GM19467 (cell line): Measurements from ENCODE around the gene NEDD4.
"Not testable (repeated sequence)": the region's sequence is repeated elsewhere in the genome, so short reads cannot be mapped to it uniquely, and the experiment has no call there.

Source experiments
- ATAC-seq: cut with Tn5 transposase; IDR thresholded peaks from one replicate; pipeline ENCODE4 v1.9.1; 2021; ENCODE audit warnings: mild to moderate bottlenecking, moderate library complexity; ENCODE audit not compliant: unreplicated experiment

NEDD4 gene

DNA sequence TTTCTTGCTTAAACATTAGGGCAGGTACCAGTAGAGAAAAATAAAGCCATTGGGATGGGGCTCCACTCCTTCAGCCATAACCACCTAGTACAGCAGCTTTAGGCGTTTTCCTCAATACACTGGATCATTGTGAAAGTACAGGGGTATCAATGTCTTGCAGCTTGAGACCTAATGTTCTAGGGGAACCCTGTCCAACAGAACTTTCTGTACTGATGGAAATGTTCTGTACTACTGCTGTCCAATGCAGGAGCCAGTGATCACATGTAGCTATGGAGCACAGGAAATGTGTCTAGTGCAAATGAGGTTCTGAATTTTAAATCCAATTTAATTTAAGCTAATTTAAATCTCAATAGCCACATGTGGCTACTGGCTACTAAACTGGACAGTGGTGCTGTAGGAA lies 93.9 kb downstream of the NEDD4 start:
- no peak for ATAC-seq

GRCh38 chr15:55897560-55898336 lies 95.7 kb downstream of the NEDD4 start:
- no peak for ATAC-seq

DNA sequence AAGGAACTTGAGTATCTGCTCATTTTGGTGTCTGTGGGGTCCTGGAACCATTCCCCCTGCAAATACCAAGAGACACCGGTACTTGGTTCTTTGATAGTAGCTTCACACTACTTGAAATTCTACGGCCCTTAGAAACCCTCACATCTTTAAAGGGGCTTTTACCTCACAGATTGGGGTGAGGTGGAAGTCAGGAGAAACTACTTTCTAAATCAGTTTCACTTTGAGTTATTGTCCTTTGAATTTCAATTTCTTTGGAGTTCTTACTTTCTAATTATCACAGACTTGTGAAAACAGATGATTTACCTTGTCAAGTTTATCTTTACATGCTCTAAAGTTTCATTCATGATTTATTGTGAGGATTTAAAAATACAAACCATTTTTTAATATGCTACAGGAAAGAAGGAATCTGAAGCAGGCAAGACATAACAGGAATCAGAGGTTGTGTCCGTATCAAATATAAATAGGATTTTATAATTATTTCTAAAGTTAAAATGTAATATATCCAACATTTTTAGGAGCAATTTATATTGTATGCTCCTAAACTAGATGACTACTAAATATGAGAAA lies 98.9 kb downstream of the NEDD4 start:
- no peak for ATAC-seq

GRCh38 chr15:55893852-55894251 lies 99.6 kb downstream of the NEDD4 start:
- ATAC-seq = no peak

GRCh38 chr15:55891196-55891595 lies 102.2 kb downstream of the NEDD4 start:
- no peak for ATAC-seq

GRCh38 chr15:55884223-55884622 lies 109.2 kb downstream of the NEDD4 start:
- ATAC-seq = no peak

DNA sequence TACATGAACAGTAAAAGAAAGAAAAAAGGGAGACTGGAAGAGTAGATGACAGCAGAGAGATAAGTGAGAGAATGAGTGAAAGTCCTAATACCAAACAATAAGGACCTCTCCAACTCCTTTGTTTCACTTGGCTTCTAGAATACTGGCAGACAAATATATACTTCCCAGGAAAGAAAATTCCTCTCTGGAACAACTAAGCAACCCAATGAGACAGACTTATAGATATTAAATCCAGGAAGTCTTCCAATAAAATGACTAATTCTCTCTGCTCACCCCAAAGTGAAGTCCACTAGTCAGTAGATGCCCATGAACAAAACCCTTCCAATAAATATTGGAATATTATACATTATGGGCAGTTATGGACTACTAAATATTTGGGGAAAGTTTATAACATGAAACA lies 114.2 kb downstream of the NEDD4 start:
- ATAC-seq = no peak

DNA sequence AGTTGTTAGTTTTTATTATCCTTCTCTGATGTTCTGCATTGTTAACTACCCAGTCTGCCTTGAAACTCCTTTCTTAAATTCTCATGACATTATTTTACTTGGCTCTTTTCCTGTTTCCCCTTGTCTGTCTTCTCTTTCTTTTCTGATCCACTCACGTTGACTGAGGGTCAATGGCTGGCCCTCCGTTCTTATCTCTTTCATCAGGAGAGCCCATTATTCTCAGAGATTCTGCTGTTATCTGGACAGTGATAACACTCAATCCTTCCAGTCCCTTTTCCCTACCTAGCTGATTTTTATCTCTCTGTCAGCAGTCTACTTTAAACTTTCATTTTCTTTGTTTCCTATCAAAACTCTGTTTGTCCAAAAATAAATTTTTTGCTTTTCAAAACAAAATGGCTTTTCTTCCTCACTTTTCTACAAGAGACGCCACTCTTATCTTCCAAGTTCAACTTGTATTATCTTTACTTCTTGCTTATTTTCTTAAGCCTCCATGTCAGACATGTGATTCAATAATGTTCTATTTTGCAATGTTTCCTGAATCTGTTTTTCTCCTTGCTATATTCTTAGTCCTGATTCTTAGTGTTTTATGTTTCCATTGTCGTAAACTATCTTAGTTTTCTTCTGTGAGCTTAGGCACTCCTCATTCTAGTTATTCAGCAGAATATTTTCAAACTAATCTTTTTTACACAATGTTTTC lies 120.2 kb downstream of the NEDD4 start:
- no peak for ATAC-seq

GRCh38 chr15:55872471-55872870 lies 120.9 kb downstream of the NEDD4 start:
- no peak for ATAC-seq

DNA sequence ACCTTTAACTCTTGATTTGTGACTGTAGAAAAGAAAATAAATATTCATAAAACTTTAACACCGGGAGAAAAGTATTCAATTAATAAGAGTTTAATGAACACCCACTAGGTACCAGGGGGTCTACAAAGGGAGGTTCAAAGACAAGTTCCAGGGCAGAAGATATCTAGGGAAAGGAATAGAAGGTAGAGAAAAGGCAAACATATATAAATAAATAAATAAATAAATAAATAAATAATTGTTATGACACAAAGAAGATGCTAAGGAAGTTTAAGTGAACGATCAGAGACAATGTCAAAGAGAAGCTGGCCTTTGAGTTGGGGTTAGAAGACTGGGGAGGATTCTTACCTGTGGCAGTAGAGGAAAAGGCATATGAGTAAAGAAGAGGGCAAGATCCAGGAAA lies 123.8 kb downstream of the NEDD4 start:
- no peak for ATAC-seq

DNA sequence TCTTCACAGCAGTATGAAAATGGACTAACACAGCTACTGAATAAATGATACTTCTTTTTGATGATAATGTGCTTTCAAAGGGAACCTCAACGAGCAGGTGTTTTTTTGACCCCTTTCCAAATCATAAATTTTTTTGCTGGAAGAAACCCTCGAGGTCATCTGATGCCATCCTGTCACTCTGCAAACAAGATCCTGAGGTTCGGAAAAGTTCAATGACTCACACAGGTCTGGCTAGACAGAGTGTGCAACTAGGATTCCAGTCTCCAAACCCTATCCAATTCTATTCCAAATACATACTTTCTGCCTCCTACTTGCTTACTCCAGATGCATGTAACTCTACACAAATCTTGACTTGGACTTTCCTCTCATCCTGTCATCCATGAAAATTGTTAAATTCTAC lies 124.7 kb downstream of the NEDD4 start:
- no peak for ATAC-seq

DNA sequence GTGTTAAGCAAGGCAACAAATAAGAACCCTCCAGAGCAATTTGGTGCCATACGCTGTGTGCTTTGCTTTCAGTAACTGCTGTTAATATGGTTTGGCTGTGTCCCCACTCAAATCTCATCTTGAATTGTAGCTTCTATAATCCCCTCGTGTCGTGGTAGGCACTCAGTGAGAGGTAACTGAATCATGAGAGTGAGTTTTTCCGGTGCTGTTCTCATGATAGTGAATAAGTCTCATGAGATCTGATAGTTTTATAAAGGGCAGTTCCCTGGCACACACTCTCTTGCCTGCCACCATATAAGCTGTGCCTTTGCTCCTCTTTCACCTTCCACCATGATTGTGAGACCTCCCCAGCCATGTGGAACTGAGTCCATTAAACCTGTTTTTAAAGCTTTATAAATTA lies 125.1 kb downstream of the NEDD4 start:
- not testable (repeated sequence) for ATAC-seq

DNA sequence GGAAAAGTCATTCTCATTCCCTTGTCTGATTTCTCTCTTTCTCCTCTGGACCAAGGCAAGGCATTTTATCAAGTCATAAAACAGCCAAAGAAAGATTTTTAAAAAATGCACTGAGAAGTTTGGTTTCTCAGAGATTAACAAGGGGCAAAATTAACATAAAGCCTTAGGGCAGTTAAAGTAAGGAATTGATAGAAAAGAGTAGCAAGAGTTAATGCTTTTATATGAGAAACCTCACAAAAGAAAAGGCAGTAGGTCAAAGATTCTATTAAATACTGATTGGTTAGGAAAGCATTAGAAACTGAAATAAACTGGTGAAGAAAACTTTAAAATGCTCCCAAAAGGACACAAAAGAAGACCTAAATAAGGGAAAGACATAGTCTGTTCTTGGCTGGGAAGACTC lies 129.5 kb downstream of the NEDD4 start:
- ATAC-seq = no peak

DNA sequence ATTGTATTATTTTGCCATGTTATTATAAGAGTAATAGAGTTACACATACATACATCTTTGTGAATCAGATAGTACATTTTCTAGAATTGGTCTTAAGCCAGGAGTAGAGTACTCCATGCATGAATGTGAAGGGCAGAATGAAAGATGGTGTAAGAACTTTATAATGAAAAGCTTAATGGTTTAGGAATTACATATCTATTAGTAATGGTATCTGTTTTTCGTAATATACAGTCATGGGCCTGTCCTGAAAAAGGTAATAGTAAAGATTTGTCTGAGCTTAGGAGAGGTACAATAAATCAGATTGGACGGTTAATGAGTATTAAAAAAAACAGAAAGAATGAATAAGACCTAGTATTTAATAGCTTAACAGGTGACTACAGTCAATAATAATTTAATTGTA lies 132.3 kb downstream of the NEDD4 start:
- no peak for ATAC-seq

- ATAC-seq = no peak
Measured at GRCh38 chr15:55860468-55860867, 132.9 kb downstream of the NEDD4 start.

DNA sequence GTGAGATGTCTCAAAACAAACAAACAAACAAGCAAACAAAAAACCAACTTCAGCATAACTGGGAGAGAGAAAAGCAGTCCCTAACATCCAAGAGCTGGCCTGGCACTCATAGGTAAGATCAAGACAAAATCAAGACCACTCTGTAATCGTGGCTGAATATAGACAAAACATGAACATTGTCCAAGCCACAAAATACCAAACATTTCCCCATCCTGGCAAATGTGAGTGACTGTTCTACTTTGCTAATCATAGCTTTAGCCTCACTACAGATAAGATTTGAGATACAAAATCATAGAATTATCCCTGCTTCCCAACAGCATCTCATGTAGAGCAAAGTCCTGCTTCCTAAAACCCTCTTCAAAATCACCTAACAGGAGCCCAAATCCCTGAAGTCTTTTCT lies 133.7 kb downstream of the NEDD4 start:
- ATAC-seq = no peak

DNA sequence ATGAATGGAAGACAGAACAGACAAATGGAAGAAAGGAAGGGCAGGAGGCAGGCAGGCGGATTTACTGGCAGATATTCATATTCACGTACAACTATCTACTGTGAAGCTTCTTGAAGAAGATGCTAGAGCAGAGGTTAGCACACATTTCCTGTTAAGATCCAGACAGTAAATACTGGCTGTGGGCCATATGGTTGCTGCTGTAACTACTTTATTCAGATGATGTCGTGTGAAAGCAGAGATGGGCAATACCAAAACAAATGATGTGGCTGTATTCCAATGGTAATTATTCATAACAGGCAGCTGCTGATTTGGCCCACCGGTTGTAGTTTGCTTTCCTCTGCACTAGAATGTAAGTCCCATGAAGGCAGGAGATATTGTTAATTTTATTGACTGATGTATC lies 134.8 kb downstream of the NEDD4 start:
- ATAC-seq = no peak

DNA sequence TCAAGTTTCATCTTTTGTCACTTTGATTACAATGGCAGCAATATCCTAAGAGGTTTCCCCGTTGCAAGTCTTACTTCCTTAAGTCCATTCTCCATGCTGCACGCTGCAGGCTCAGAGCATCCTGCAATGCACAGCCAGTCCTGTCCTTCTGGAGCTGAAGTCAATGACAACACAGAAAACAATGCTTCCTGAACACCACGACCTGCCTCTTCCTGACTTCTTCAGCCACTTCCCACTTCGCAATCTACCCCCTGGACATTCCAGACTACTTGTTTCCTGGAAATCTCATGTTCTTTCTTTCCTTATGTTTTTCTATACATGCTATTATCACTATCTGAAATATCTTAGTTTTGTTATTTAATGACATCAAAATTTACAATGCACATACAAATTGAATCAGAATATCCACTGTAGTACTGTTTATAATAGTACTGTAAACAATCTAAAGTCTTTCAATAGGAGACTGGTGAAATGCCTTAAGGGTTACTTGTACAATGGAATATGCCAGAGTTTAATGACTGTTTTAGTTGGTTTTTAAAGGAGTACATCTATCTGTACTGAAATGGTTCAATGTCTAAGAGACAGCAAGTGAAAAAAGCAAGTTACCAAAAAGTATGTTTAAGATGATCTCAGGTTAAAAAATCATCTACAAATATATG lies 136.8 kb downstream of the NEDD4 start:
- no peak for ATAC-seq

GRCh38 chr15:55853134-55853533 lies 140.3 kb downstream of the NEDD4 start:
- ATAC-seq = no peak

- ATAC-seq = peak; percentile 86
Measured at GRCh38 chr15:55846116-55846707, 147.2 kb downstream of the NEDD4 start.

- ATAC-seq = not testable (repeated sequence)
Measured at GRCh38 chr15:55842897-55843296, 150.5 kb downstream of the NEDD4 start.
